Measurements from ENCODE around the gene AMBN.

The AMBN gene

DNA sequence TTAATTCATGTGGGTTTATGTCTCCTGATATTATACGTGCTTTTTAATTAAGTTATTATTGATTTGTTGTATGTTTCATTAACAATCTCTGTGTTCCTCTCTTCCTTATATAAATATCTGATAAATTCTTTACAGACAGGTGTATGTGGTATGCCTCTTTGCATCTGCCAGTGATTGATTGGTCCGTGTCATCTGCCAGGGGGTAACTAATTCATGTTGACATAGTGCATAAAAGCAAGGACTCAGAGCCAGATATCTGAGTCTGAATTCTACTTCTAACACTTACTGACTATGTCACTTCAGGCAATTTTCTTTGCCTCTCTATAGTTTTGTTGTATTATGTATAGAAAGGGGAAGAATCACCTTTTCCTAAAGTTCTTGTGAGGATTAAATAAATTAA lies 5.2 kb upstream of the AMBN start:
- Histone ChIP-seq H3K4me1 (ENCODE audit: insufficient read depth, low read length) (no peaks in the 10 kb centered on the region), H3K4me3 (ENCODE audit: low read depth in 1 of 2, low read length in 2 of 2) (no peak overlapping the region), H3K9me3 (ENCODE audit: insufficient read depth, low read length, severe bottlenecking) (no peaks in the 10 kb centered on the region), H3K36me3 (ENCODE audit: insufficient read depth, low read length) (no peaks in the 10 kb centered on the region), H3K27me3 (ENCODE audit: insufficient read depth, low read length, poor library complexity) (no peaks in the 10 kb centered on the region), H3K9ac (ENCODE audit: low read depth, low read length) (no peak overlapping the region), H3K79me2 (ENCODE audit: insufficient read depth, low read length) (no peaks in the 10 kb centered on the region), H3K27ac (ENCODE audit: low read length) (no peak overlapping the region), H3K4me2 (ENCODE audit: insufficient read depth, low read length) (no peak overlapping the region), H2AFZ (ENCODE audit: low read depth, low read length) (no peak overlapping the region), H4K20me1 (ENCODE audit: insufficient read depth, low read length) (no peaks in the 10 kb centered on the region)
- ATAC-seq (ENCODE audit: insufficient read depth, low read depth) (no peak), DNase-seq (no peak)
- TF ChIP-seq EZH2 (IDR thresholded peaks at IDR 0.05; ENCODE audit: borderline replicate concordance, low read depth, low read length, severe bottlenecking): no peak
- TF ChIP-seq, protein P1, sequence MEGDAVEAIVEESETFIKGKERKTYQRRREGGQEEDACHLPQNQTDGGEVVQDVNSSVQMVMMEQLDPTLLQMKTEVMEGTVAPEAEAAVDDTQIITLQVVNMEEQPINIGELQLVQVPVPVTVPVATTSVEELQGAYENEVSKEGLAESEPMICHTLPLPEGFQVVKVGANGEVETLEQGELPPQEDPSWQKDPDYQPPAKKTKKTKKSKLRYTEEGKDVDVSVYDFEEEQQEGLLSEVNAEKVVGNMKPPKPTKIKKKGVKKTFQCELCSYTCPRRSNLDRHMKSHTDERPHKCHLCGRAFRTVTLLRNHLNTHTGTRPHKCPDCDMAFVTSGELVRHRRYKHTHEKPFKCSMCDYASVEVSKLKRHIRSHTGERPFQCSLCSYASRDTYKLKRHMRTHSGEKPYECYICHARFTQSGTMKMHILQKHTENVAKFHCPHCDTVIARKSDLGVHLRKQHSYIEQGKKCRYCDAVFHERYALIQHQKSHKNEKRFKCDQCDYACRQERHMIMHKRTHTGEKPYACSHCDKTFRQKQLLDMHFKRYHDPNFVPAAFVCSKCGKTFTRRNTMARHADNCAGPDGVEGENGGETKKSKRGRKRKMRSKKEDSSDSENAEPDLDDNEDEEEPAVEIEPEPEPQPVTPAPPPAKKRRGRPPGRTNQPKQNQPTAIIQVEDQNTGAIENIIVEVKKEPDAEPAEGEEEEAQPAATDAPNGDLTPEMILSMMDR (IDR thresholded peaks at IDR 0.05; ENCODE audit: borderline replicate concordance, extremely low read depth, low read length, poor library complexity, severe bottlenecking): no peak

GRCh38 chr4:70589785-70590184 lies 2.3 kb upstream of the AMBN start:
- Histone ChIP-seq H3K27ac (ENCODE audit: low read length) (no peak overlapping the region), H3K27me3 (ENCODE audit: insufficient read depth, low read length, poor library complexity) (no peaks in the 10 kb centered on the region), H2AFZ (ENCODE audit: low read depth, low read length) (no peak overlapping the region), H3K4me3 (ENCODE audit: low read depth in 1 of 2, low read length in 2 of 2) (no peak overlapping the region), H3K9me3 (ENCODE audit: insufficient read depth, low read length, severe bottlenecking) (no peaks in the 10 kb centered on the region), H3K9ac (ENCODE audit: low read depth, low read length) (no peak overlapping the region), H3K4me2 (ENCODE audit: insufficient read depth, low read length) (no peak overlapping the region), H3K4me1 (ENCODE audit: insufficient read depth, low read length) (no peaks in the 10 kb centered on the region), H3K36me3 (ENCODE audit: insufficient read depth, low read length) (no peaks in the 10 kb centered on the region), H3K79me2 (ENCODE audit: insufficient read depth, low read length) (no peaks in the 10 kb centered on the region), H4K20me1 (ENCODE audit: insufficient read depth, low read length) (no peaks in the 10 kb centered on the region)
- DNase-seq (no peak), ATAC-seq (ENCODE audit: insufficient read depth, low read depth) (no peak)
- TF ChIP-seq, protein P1 (IDR thresholded peaks at IDR 0.05; ENCODE audit: borderline replicate concordance, extremely low read depth, low read length, poor library complexity, severe bottlenecking): no peak
- TF ChIP-seq EZH2 (IDR thresholded peaks at IDR 0.05; ENCODE audit: borderline replicate concordance, low read depth, low read length, severe bottlenecking): no peak

DNA sequence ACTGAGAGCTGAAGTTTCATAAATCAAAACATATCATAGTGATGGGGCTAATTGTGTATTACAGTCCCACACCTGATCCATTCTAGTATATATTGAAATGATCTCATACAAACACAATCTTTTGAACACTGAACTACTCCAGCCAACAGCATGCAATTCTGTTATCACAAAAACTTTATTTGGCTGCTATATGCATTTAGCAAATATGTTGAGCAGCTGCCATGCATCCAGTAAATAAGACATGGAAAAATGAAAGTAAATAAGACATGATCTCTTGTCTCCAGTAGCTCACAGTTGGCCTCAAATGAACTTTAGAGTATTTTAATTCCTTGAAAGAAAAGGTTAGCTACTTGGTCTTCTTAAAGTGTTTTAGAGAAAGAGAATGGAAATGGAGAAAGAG lies 2.1 kb downstream of the AMBN start:
- TF ChIP-seq, protein P1 (IDR thresholded peaks at IDR 0.05; ENCODE audit: borderline replicate concordance, extremely low read depth, low read length, poor library complexity, severe bottlenecking): no peak
- TF ChIP-seq EZH2 (IDR thresholded peaks at IDR 0.05; ENCODE audit: borderline replicate concordance, low read depth, low read length, severe bottlenecking): no peak
- no peak overlapping the region for H2AFZ ChIP-seq (ENCODE audit: low read depth, low read length)
- no peaks in the 10 kb centered on the region for H3K27me3 ChIP-seq (ENCODE audit: insufficient read depth, low read length, poor library complexity)
- H3K9ac ChIP-seq (ENCODE audit: low read depth, low read length): no peak overlapping the region
- no peak overlapping the region for H3K4me2 ChIP-seq (ENCODE audit: insufficient read depth, low read length)
- ATAC-seq (ENCODE audit: insufficient read depth, low read depth) (no peak), DNase-seq (no peak)
- no peaks in the 10 kb centered on the region for H3K9me3 ChIP-seq (ENCODE audit: insufficient read depth, low read length, severe bottlenecking)
- no peaks in the 10 kb centered on the region for H3K4me1 ChIP-seq (ENCODE audit: insufficient read depth, low read length)
- H3K36me3 ChIP-seq (ENCODE audit: insufficient read depth, low read length): no peaks in the 10 kb centered on the region
- H3K79me2 ChIP-seq (ENCODE audit: insufficient read depth, low read length): no peaks in the 10 kb centered on the region
- no peak overlapping the region for H3K27ac ChIP-seq (ENCODE audit: low read length)
- no peak overlapping the region for H3K4me3 ChIP-seq (ENCODE audit: low read depth in 1 of 2, low read length in 2 of 2)
- no peaks in the 10 kb centered on the region for H4K20me1 ChIP-seq (ENCODE audit: insufficient read depth, low read length)

GRCh38 chr4:70600305-70600704 lies 8.2 kb downstream of the AMBN start:
- H2AFZ ChIP-seq (ENCODE audit: low read depth, low read length): no peak overlapping the region
- H3K79me2 ChIP-seq (ENCODE audit: insufficient read depth, low read length): no peaks in the 10 kb centered on the region
- DNase-seq: no peak
- ATAC-seq (ENCODE audit: insufficient read depth, low read depth): no peak
- H3K4me2 ChIP-seq (ENCODE audit: insufficient read depth, low read length): no peak overlapping the region
- no peak overlapping the region for H3K4me3 ChIP-seq (ENCODE audit: low read depth in 1 of 2, low read length in 2 of 2)
- no peak for TF ChIP-seq EZH2 (IDR thresholded peaks at IDR 0.05; ENCODE audit: borderline replicate concordance, low read depth, low read length, severe bottlenecking)
- TF ChIP-seq, protein P1 (IDR thresholded peaks at IDR 0.05; ENCODE audit: borderline replicate concordance, extremely low read depth, low read length, poor library complexity, severe bottlenecking): no peak
- peaks cover 10% of the 10 kb centered on the region for H3K4me1 ChIP-seq (ENCODE audit: insufficient read depth, low read length)
- H3K27ac ChIP-seq (ENCODE audit: low read length): no peak overlapping the region
- no peaks in the 10 kb centered on the region for H3K36me3 ChIP-seq (ENCODE audit: insufficient read depth, low read length)
- H3K9me3 ChIP-seq (ENCODE audit: insufficient read depth, low read length, severe bottlenecking): no peaks in the 10 kb centered on the region
- no peaks in the 10 kb centered on the region for H3K27me3 ChIP-seq (ENCODE audit: insufficient read depth, low read length, poor library complexity)
- H4K20me1 ChIP-seq (ENCODE audit: insufficient read depth, low read length): no peaks in the 10 kb centered on the region
- H3K9ac ChIP-seq (ENCODE audit: low read depth, low read length): no peak overlapping the region
